ENCODE data around the gene TPP2.

- no peak for TF ChIP-seq POLR2A (IDR thresholded peaks at IDR 0.05)
- no peak for TF ChIP-seq CTCF (IDR thresholded peaks at IDR 0.05)
Observed at GRCh38 chr13:102667023-102667422, 70.2 kb downstream of the TPP2 start.

Measured in esophagus squamous epithelium (tissue), 4 donors.